Smooth muscle cell (in vitro differentiated cells): ENCODE data around the gene SLC23A1. TPM values are rescaled to one million over a fixed set of nuclear protein-coding genes. Genes with fewer than 3 reads are reported as not detected.

Experiments used
- DNase-seq: peaks from one replicate; lab custom pipeline; 2025; ENCODE audit not compliant: unreplicated experiment; lab: John Stamatoyannopoulos, UW
- H2AFZ ChIP-seq: fragments of 200-600 bp; sonication (generic); 2 replicates; pipeline ENCODE4 v1.6.0; 2016; ENCODE audit warnings: antibody characterized with exemption, low read depth, mild to moderate bottlenecking
- H3F3A ChIP-seq: fragments of 200-600 bp; sonication (generic); 2 replicates; pipeline ENCODE4 v1.6.0; 2017; ENCODE audit warnings: antibody characterized with exemption, low read depth
- H3K27ac ChIP-seq: fragments of 200-600 bp; sonication (generic); 2 replicates; pipeline ENCODE4 v1.5.1; 2016; ENCODE audit warnings: low read depth, mild to moderate bottlenecking
- H3K27me3 ChIP-seq: fragments of 200-600 bp; sonication (generic); 2 replicates; pipeline ENCODE4 v1.6.1; 2016; ENCODE audit warnings: low read depth, mild to moderate bottlenecking
- H3K36me3 ChIP-seq: fragments of 200-600 bp; sonication (generic); 2 replicates; pipeline ENCODE4 v1.5.1; 2016; ENCODE audit warnings: low read depth
- H3K4me1 ChIP-seq: fragments of 200-600 bp; sonication (generic); 2 replicates; pipeline ENCODE4 v1.5.1; 2016; ENCODE audit warnings: low read depth
- H3K4me2 ChIP-seq: fragments of 200-600 bp; sonication (generic); 2 replicates; pipeline ENCODE4 v1.6.0; 2016; ENCODE audit warnings: mild to moderate bottlenecking
- H3K4me3 ChIP-seq: fragments of 200-600 bp; sonication (generic); 2 replicates; pipeline ENCODE4 v1.5.1; 2016; ENCODE audit warnings: mild to moderate bottlenecking
- H3K79me2 ChIP-seq: fragments of 200-600 bp; sonication (generic); 2 replicates; pipeline ENCODE4 v1.6.0; 2016; ENCODE audit warnings: low read depth, mild to moderate bottlenecking
- H3K9ac ChIP-seq: fragments of 200-600 bp; sonication (generic); 2 replicates; pipeline ENCODE4 v1.6.0; 2016; ENCODE audit warnings: low read depth
- H3K9me3 ChIP-seq: fragments of 200-600 bp; sonication (generic); replicated peaks from 2 replicates; pipeline ENCODE4 v1.5.1; 2016; ENCODE audit warnings: low read depth
- H4K20me1 ChIP-seq: fragments of 200-600 bp; sonication (generic); 2 replicates; pipeline ENCODE4 v1.6.0; 2016; ENCODE audit warnings: low read depth
- CTCF ChIP-seq: fragments of 200-600 bp; sonication (generic); IDR thresholded peaks from 2 replicates; pipeline ENCODE4 v1.5.1; 2017; ENCODE audit warnings: borderline replicate concordance, mild to moderate bottlenecking, antibody characterized with exemption; ENCODE audit not compliant: insufficient read depth, poor library complexity, severe bottlenecking
- WGBS: methylation state at CpG from one replicate; pipeline ENCODE4 v1.1.7; 2016; ENCODE audit warnings: low lambda C conversion rate; 5-methylcytosine and 5-hydroxymethylcytosine counted together
- polyA plus RNA-seq: library from polyadenylated mRNA; unstranded; fragments of >200 nt; fragmentation: Nextera tagmentation; extraction: Ambion mirVana; gene quantifications from 2 replicates; pipeline ENCODE4 v1.2.1, GENCODE V29; 2016
- total RNA-seq: library from RNA; depleted of rRNA; stranded (reverse); fragments of >200 nt; gene quantifications from 2 replicates; pipeline ENCODE4 v1.2.3, GENCODE V29; 2014

SLC23A1 gene
- total and polyA plus RNA-seq, 2 experiments from 2014 or later, result 0.22 TPM; not detected in 1

- H3K9ac ChIP-seq, result peak overlapping the region; percentile 35
- H3K79me2 ChIP-seq, result no peaks in the 10 kb centered on the region
- no peaks in the 10 kb centered on the region for H3K27me3 ChIP-seq
- no peaks in the 10 kb centered on the region for H3K9me3 ChIP-seq
- peak; percentile 52 for TF ChIP-seq CTCF
- WGBS, result 2% methylated on average over 62 of the region's 62 CpGs
- H3F3A ChIP-seq, result no peaks in the 10 kb centered on the region
- peak overlapping the region; percentile 85 for H3K4me2 ChIP-seq
- peaks cover 3% of the 10 kb centered on the region for H3K4me1 ChIP-seq
- no peak overlapping the region for H3K27ac ChIP-seq
- no peaks in the 10 kb centered on the region for H3K36me3 ChIP-seq
- H2AFZ ChIP-seq, result peak overlapping the region; percentile 59
- H3K4me3 ChIP-seq, result peak overlapping the region; percentile 55
- DNase-seq, result peak; percentile 44
- H4K20me1 ChIP-seq, result peaks cover 22% of the 10 kb centered on the region
Measured at GRCh38 chr5:139394123-139394653, 11.1 kb upstream of the SLC23A1 start.

- no peak for DNase-seq
- no peaks in the 10 kb centered on the region for H3K27me3 ChIP-seq
- 7% methylated on average over 49 of the region's 49 CpGs for WGBS
- H4K20me1 ChIP-seq, result peaks cover 22% of the 10 kb centered on the region
- peak overlapping the region; percentile 35 for H3K9ac ChIP-seq
- H3K4me2 ChIP-seq, result peak overlapping the region; percentile 85
- TF ChIP-seq CTCF, result no peak
- no peaks in the 10 kb centered on the region for H3K9me3 ChIP-seq
- H3K36me3 ChIP-seq, result no peaks in the 10 kb centered on the region
- H3K79me2 ChIP-seq, result no peaks in the 10 kb centered on the region
- peak overlapping the region; percentile 55 for H3K4me3 ChIP-seq
- H3K4me1 ChIP-seq, result peaks cover 3% of the 10 kb centered on the region
- peak overlapping the region; percentile 59 for H2AFZ ChIP-seq
- H3K27ac ChIP-seq, result no peak overlapping the region
- H3F3A ChIP-seq, result no peaks in the 10 kb centered on the region
Measured at GRCh38 chr5:139393497-139394122, 10.5 kb upstream of the SLC23A1 start.

- Histone ChIP-seq H4K20me1 (peaks cover 22% of the 10 kb centered on the region), H3K27me3 (no peaks in the 10 kb centered on the region), H3K27ac (no peak overlapping the region), H3K36me3 (no peaks in the 10 kb centered on the region), H3F3A (no peaks in the 10 kb centered on the region), H3K4me2 (peak overlapping the region; percentile 85), H3K79me2 (no peaks in the 10 kb centered on the region), H3K9me3 (no peaks in the 10 kb centered on the region), H2AFZ (peak overlapping the region; percentile 59), H3K4me3 (peak overlapping the region; percentile 55), H3K4me1 (peaks cover 6% of the 10 kb centered on the region), H3K9ac (no peak overlapping the region)
- peak; percentile 59 for DNase-seq
- TF ChIP-seq CTCF, result peak; percentile 44
- WGBS, result 4% methylated on average over 69 of the region's 77 CpGs
Measured at GRCh38 chr5:139392678-139393496, 9.8 kb upstream of the SLC23A1 start.
